Measurements from ENCODE around the gene ALDH3A2. TPM values are rescaled to one million over a fixed set of nuclear protein-coding genes. Genes with fewer than 3 reads are reported as not detected.

ALDH3A2 gene
- total RNA-seq, 1 experiment from 2014 or later, result 44.4 TPM

- TF ChIP-seq, protein P1, sequence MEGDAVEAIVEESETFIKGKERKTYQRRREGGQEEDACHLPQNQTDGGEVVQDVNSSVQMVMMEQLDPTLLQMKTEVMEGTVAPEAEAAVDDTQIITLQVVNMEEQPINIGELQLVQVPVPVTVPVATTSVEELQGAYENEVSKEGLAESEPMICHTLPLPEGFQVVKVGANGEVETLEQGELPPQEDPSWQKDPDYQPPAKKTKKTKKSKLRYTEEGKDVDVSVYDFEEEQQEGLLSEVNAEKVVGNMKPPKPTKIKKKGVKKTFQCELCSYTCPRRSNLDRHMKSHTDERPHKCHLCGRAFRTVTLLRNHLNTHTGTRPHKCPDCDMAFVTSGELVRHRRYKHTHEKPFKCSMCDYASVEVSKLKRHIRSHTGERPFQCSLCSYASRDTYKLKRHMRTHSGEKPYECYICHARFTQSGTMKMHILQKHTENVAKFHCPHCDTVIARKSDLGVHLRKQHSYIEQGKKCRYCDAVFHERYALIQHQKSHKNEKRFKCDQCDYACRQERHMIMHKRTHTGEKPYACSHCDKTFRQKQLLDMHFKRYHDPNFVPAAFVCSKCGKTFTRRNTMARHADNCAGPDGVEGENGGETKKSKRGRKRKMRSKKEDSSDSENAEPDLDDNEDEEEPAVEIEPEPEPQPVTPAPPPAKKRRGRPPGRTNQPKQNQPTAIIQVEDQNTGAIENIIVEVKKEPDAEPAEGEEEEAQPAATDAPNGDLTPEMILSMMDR (IDR thresholded peaks at IDR 0.05), result peak; percentile 70; the same call in 1 of the 2 replicates
- TF ChIP-seq POLR2AphosphoS5 (IDR thresholded peaks at IDR 0.05; ENCODE audit: low read depth, low read length), result no peak
- TF ChIP-seq TCF7L2 (IDR thresholded peaks at IDR 0.05; ENCODE audit: low read depth, low read length), result no peak
- TF ChIP-seq REST (IDR thresholded peaks at IDR 0.05; ENCODE audit: insufficient read depth in 1 of 2, low read depth in 2 of 2, low read length in 1 of 2), result no peak
- TF ChIP-seq SIN3A (IDR thresholded peaks at IDR 0.05; ENCODE audit: borderline replicate concordance, insufficient read depth, low read depth, low read length), result no peak
- H3K4me3 ChIP-seq (ENCODE audit: low read depth in 2 of 2, low read length in 2 of 2), result no peak overlapping the region
- no peaks in the 10 kb centered on the region for H3K36me3 ChIP-seq (ENCODE audit: control insufficient read depth, insufficient read depth, low read length)
- no peaks in the 10 kb centered on the region for H3K9me3 ChIP-seq (ENCODE audit: control insufficient read depth, insufficient read depth, low read depth, low read length)
- no TSS peak for BruUV-seq (replicated peaks)
- 0 out of 2 replicates have a peak overlapping the region, but pooled peaks have one; percentile 29 for H3K27ac ChIP-seq (ENCODE audit: low read length)
- ChIA-PET POLR2A (no interaction called here), CTCF (interaction anchor here (0.6 to 1.0 kb wide), 2 partner anchors 15 to 59 kb away, joined by 3 to 4 read pairs; no protein-coding TSS in a partner anchor)
- in situ Hi-C loops (cut with HindIII; ENCODE audit: low pct_unique_long_range_greater_than_20kb, low sequenced_read_pairs), result no loop called here
- no peaks in the 10 kb centered on the region for H3K27me3 ChIP-seq (ENCODE audit: control insufficient read depth, insufficient read depth, low read length)
- DNase-seq (ENCODE audit: low read depth, low spot score) (no peak), ATAC-seq (peak; percentile 68)
- peaks cover 3% of the 10 kb centered on the region for H3K4me1 ChIP-seq (ENCODE audit: control insufficient read depth, insufficient read depth, low read length)
- intact Hi-C loops (cut with micrococcal nuclease; ENCODE audit: unreplicated experiment), result no loop called here
Observed at GRCh38 chr17:19718613-19719354, 70.2 kb downstream of the ALDH3A2 start.

- no peaks in the 10 kb centered on the region for H3K9me3 ChIP-seq (ENCODE audit: control insufficient read depth, insufficient read depth, low read depth, low read length)
- no peak overlapping the region for H3K4me3 ChIP-seq (ENCODE audit: low read depth in 2 of 2, low read length in 2 of 2)
- TF ChIP-seq TCF7L2 (IDR thresholded peaks at IDR 0.05; ENCODE audit: low read depth, low read length), result no peak
- TF ChIP-seq, protein P1 (IDR thresholded peaks at IDR 0.05), result no peak
- no peak for TF ChIP-seq REST (IDR thresholded peaks at IDR 0.05; ENCODE audit: insufficient read depth in 1 of 2, low read depth in 2 of 2, low read length in 1 of 2)
- intact Hi-C loops (cut with micrococcal nuclease; ENCODE audit: unreplicated experiment), result no loop called here
- ATAC-seq (peak; percentile 57), DNase-seq (ENCODE audit: low read depth, low spot score) (no peak)
- no TSS peak for BruUV-seq (replicated peaks)
- in situ Hi-C loops (cut with HindIII; ENCODE audit: low pct_unique_long_range_greater_than_20kb, low sequenced_read_pairs), result no loop called here
- H3K27ac ChIP-seq (ENCODE audit: low read length), result 0 out of 2 replicates have a peak overlapping the region, but pooled peaks have one; percentile 29
- no peaks in the 10 kb centered on the region for H3K27me3 ChIP-seq (ENCODE audit: control insufficient read depth, insufficient read depth, low read length)
- no peaks in the 10 kb centered on the region for H3K36me3 ChIP-seq (ENCODE audit: control insufficient read depth, insufficient read depth, low read length)
- ChIA-PET POLR2A (interaction anchor here (0.6 kb wide), 1 partner anchor 99 kb away, joined by 5 read pairs; no protein-coding TSS in a partner anchor), CTCF (interaction anchor here (0.6 to 1.0 kb wide), 2 partner anchors 14 to 60 kb away, joined by 3 to 4 read pairs; no protein-coding TSS in a partner anchor)
- H3K4me1 ChIP-seq (ENCODE audit: control insufficient read depth, insufficient read depth, low read length), result peaks cover 3% of the 10 kb centered on the region
Observed at GRCh38 chr17:19719355-19720209, 71.0 kb downstream of the ALDH3A2 start.
